Measurements from ENCODE around the gene ANKMY1.
A peak's percentile ranks its signal among the peaks of the same experiment; 100 is the strongest.

The ANKMY1 gene

GRCh38 chr2:240596080-240596460 lies 38.3 kb upstream of the ANKMY1 start:
- peaks cover 19% of the 10 kb centered on the region for H3K36me3 ChIP-seq
- peak; percentile 4 for DNase-seq
- no peaks in the 10 kb centered on the region for H3K4me1 ChIP-seq
- no peaks in the 10 kb centered on the region for H3K9me3 ChIP-seq
- H3K4me3 ChIP-seq (ENCODE audit: low read depth, low read length): no peak overlapping the region
- no peak for TF ChIP-seq CTCF (IDR thresholded peaks at IDR 0.05; ENCODE audit: low read depth, low read length)
- H3K27me3 ChIP-seq: no peaks in the 10 kb centered on the region

DNA sequence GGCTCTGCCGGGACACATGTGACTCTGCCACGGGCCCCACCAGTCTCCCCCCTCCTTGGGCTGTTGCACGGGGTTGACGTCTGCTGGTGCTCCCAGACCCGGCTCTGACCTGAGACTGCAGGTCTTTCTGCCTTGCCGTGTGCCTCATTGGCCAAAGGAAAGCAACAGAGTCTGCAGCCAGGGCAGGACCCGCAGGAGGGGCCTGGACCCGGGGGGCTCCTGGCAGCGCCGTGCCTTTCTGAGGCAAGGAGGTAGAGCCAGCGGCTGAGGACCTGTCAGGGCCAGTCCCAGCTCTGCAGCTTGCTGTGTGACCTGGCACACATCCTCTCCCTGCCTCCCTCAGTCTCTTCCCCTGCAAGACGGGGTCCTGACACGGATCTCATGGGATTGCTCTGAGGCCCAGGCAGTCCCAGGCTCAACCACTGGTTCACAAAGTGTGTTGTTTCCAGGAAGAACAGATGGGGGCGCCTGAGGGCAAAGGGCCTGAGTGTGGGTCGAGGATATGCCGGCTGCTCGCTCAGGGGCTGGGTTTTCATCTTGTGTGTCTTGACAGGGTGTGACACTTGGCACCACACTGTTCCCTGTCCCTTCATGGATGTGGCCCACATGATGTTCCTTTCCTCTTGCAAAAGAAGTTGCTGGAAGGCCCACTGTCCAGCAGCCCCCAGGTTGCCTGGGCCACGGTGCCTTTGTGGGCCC lies 37.7 kb upstream of the ANKMY1 start:
- Histone ChIP-seq H3K36me3 (peaks cover 19% of the 10 kb centered on the region), H3K27me3 (no peaks in the 10 kb centered on the region), H3K4me3 (ENCODE audit: low read depth, low read length) (no peak overlapping the region), H3K4me1 (no peaks in the 10 kb centered on the region), H3K9me3 (no peaks in the 10 kb centered on the region)
- DNase-seq: peak; percentile 73
- TF ChIP-seq CTCF (IDR thresholded peaks at IDR 0.05; ENCODE audit: low read depth, low read length): peak; percentile 58

DNA sequence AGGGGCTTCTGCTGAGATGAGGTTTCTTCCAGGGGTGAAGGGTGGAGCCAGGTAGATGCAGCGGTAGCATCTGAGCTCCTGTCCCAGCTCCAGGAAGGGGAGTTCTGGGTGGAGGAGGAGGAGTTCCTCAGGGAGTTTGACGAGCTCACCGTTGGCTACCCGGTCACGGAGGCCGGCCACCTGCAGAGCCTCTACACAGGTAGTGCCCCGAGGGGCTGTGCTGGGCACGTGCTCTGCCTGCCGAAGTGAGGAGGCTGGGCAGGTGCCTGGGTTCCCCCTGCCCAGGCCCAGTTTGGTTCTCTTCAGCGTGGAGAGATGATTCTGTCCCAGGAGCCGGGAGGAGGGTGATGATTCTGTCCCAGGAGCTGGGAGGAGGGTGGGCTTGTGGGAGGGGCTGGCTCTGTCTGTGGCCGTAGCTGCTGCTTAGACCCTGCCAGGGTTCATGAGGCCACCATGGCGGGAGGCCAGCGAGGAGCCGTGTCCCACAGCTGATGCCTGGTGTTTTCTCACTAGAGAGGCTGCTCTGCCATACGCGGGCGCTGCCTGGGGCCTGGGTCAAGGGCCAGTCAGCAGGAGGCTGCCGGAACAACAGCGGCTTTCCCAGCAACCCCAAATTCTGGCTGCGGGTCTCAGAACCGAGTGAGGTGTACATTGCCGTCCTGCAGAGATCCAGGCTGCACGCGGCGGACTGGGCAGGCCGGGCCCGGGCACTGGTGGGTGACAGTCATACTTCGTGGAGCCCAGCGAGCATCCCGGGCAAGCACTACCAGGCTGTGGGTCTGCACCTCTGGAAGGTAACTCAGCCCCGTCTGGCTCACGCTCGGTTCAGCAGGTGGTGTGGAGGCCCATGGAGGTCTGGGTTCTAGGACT lies 37.0 kb upstream of the ANKMY1 start:
- Histone ChIP-seq H3K9me3 (no peaks in the 10 kb centered on the region), H3K27me3 (no peaks in the 10 kb centered on the region)
- TF ChIP-seq CTCF (IDR thresholded peaks at IDR 0.05; ENCODE audit: low read depth, low read length): no peak

DNA sequence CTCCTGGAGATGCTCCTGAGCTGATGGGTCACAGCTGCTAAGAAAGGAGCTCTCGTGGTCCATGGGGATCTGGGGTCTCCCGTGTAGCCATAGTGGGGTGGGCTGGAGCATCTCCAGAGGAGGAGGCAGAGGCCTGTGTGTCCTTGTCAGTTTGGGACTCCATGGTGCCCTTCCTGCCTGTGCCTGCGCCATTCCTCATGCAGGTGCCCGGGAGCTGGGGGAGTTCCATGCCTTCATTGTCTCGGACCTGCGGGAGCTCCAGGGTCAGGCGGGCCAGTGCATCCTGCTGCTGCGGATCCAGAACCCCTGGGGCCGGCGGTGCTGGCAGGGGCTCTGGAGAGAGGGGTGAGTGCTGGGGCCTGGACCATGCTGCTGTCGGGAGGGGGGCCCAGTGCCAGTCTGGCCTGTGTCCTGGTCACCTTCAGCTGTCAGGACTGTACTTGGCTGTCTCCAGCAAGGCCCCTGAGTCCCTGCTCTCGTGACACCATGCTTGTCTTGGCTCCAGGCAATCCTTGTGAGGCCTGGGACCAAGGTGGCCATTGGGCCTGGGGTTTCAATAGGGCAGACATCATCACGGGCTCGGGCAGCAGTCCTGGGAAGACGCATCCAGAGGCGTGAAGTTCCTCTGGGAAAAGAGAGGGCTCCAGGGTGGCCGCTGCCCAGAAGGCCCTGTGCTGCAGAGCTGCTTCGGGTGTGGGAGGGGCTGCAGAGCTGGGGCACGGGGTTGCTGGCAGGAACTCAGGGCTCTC lies 36.1 kb upstream of the ANKMY1 start:
- H3K27me3 ChIP-seq: no peaks in the 10 kb centered on the region
- DNase-seq: peak; percentile 6
- TF ChIP-seq CTCF (IDR thresholded peaks at IDR 0.05; ENCODE audit: low read depth, low read length): no peak
- no peak overlapping the region for H3K4me3 ChIP-seq (ENCODE audit: low read depth, low read length)
- no peaks in the 10 kb centered on the region for H3K4me1 ChIP-seq
- peaks cover 19% of the 10 kb centered on the region for H3K36me3 ChIP-seq
- no peaks in the 10 kb centered on the region for H3K9me3 ChIP-seq

More for the DNA sequence above, 37.0 kb upstream of the ANKMY1 start:
- Histone ChIP-seq H3K36me3 (peaks cover 19% of the 10 kb centered on the region), H3K4me3 (ENCODE audit: low read depth, low read length) (no peak overlapping the region), H3K4me1 (no peaks in the 10 kb centered on the region)
- DNase-seq: peak; percentile 10

- no peak for TF ChIP-seq CTCF (IDR thresholded peaks at IDR 0.05; ENCODE audit: low read depth, low read length)
- H3K9me3 ChIP-seq: no peaks in the 10 kb centered on the region
- peaks cover 19% of the 10 kb centered on the region for H3K36me3 ChIP-seq
- H3K4me3 ChIP-seq (ENCODE audit: low read depth, low read length): no peak overlapping the region
- no peak for DNase-seq
- H3K27me3 ChIP-seq: no peaks in the 10 kb centered on the region
- H3K4me1 ChIP-seq: no peaks in the 10 kb centered on the region
These were observed 35.4 kb upstream of the ANKMY1 start for GRCh38 chr2:240593026-240593702.
